ENCODE measurements around the gene MAP3K13. TPM values are rescaled to one million over a fixed set of nuclear protein-coding genes. Genes with fewer than 3 reads are reported as not detected.
"Not testable (repeated sequence)": the region's sequence is repeated elsewhere in the genome, so short reads cannot be mapped to it uniquely, and the experiment has no call there.

The MAP3K13 gene
- total RNA-seq, 4 donors from 2014 or later: 15.1 to 30.2 (median 24.0) TPM

DNA sequence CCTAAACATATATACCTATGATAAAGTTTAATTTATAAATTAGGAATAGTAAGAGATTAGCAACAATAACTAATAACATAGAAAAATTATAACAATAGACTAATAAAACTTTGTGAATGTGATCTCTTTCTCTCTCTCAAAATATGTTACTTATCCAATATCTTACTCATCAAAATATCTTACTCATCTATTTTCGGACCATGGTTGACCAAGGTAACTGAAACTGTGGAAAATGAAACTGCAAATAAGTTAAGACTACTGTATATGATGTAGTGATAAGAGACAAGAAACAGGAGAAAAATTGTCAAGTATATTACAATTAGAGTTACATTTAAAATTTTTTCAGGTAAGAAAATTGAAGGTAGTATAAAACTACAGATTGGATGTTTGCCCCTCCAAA lies 19.2 kb downstream of the MAP3K13 start:
- H3K27me3 ChIP-seq: no peaks in the 10 kb centered on the region
- WGBS, 2 donors: 75 to 87% methylated on average over 1 of the region's 1 CpG
- H3K4me1 ChIP-seq: no peaks in the 10 kb centered on the region
- no peak overlapping the region for H3K27ac ChIP-seq
- H3K9me3 ChIP-seq: no peaks in the 10 kb centered on the region
- no peak for DNase-seq
- H3K36me3 ChIP-seq: no peaks in the 10 kb centered on the region
- no peak for TF ChIP-seq CTCF (IDR thresholded peaks at IDR 0.05)
- no peak for TF ChIP-seq POLR2A (IDR thresholded peaks at IDR 0.05)
- intact Hi-C loops (cut with DNase I): no loop called here
- H3K4me3 ChIP-seq: no peak overlapping the region

GRCh38 chr3:185386515-185386914 lies 23.6 kb downstream of the MAP3K13 start:
- intact Hi-C loops (cut with DNase I); H3K36me3 ChIP-seq; H3K9me3 ChIP-seq; H3K4me3 ChIP-seq; H3K27me3 ChIP-seq; H3K27ac ChIP-seq; H3K4me1 ChIP-seq; DNase-seq: not testable (repeated sequence)
- 96 to 98% methylated on average over 3 of the region's 3 CpGs for WGBS, 2 donors

GRCh38 chr3:185387646-185388045 lies 24.7 kb downstream of the MAP3K13 start:
- Histone ChIP-seq H3K27me3 (no peaks in the 10 kb centered on the region), H3K36me3 (no peaks in the 10 kb centered on the region), H3K27ac (no peak overlapping the region), H3K4me1 (no peaks in the 10 kb centered on the region), H3K4me3 (no peak overlapping the region), H3K9me3 (no peaks in the 10 kb centered on the region)
- WGBS, 2 donors: 78 to 88% methylated on average over 1 of the region's 1 CpG
- no peak for DNase-seq
- TF ChIP-seq POLR2A (IDR thresholded peaks at IDR 0.05) (no peak), CTCF (IDR thresholded peaks at IDR 0.05) (no peak)
- intact Hi-C loops (cut with DNase I): no loop called here

DNA sequence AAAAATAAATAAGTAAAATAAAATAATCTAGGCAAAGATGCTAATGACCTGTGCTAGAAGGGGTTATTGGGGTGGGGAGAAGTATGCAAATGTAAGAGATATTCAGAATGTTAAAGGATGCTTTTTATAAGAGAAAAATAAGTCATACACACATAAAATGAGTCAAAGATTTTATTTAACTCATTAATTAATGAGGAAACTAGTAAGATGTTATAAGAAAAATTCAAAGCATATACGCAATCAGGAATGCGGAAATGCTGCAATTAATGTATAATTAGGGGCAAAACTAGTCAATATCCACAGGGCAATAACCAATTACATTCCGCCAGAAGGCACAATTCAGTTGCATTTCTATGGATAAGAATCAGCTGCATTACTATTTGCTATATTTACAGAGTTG lies 30.1 kb downstream of the MAP3K13 start:
- Histone ChIP-seq H3K36me3 (no peaks in the 10 kb centered on the region), H3K9me3 (no peaks in the 10 kb centered on the region), H3K27me3 (no peaks in the 10 kb centered on the region), H3K4me1 (no peaks in the 10 kb centered on the region), H3K4me3 (no peak overlapping the region), H3K27ac (no peak overlapping the region)
- WGBS, 2 donors: 74 to 97% methylated on average over 3 of the region's 3 CpGs
- intact Hi-C loops (cut with DNase I): no loop called here
- TF ChIP-seq CTCF (IDR thresholded peaks at IDR 0.05): no peak
- TF ChIP-seq POLR2A (IDR thresholded peaks at IDR 0.05): no peak
- DNase-seq: no peak

- H3K9me3 ChIP-seq: no peaks in the 10 kb centered on the region
- no peaks in the 10 kb centered on the region for H3K36me3 ChIP-seq
- DNase-seq: no peak
- no peak overlapping the region for H3K4me3 ChIP-seq
- intact Hi-C loops (cut with DNase I): no loop called here
- WGBS, 2 donors: 30 to 65% methylated on average over 3 to 5 of the region's 6 CpGs
- H3K27me3 ChIP-seq: no peaks in the 10 kb centered on the region
- no peak overlapping the region for H3K27ac ChIP-seq
- H3K4me1 ChIP-seq: peaks cover 0 to 12% (median 4%) of the 10 kb centered on the region in 3 donors
- TF ChIP-seq POLR2A (IDR thresholded peaks at IDR 0.05) (no peak), CTCF (IDR thresholded peaks at IDR 0.05) (no peak)
Observed at GRCh38 chr3:185397676-185398075, 34.7 kb downstream of the MAP3K13 start.

Measured in esophagus squamous epithelium (tissue), 5 donors.